ENCODE data around the gene FNTB.
A peak's percentile ranks its signal among the peaks of the same experiment; 100 is the strongest.

The FNTB gene

DNA sequence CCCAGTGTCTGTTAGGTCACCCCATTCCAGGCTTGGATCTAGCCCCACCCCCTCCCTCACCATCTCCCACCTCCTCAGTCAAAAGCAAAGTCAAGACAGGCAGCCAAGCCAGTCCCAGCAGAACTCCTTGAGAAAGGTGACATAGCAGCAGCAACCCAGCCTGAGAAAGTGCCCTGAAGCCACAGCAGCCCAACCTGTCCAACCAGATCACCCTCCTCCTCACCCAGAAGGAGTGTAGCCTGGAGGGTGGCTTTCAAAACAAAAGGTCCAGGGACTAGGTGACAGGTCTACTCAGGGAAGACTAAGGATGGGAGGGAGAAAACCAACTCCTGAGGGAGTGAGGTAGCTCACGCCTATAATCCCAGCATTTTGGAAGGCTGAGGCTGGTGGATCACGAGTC, 19.7 kb upstream of the FNTB start:
- Histone ChIP-seq H3K36me3 (ENCODE audit: control insufficient read depth in 2 of 2, insufficient read depth in 2 of 2, low read length in 2 of 2) (peaks cover 0 to 3% of the 10 kb centered on the region in 2 donors), H3K9me3 (ENCODE audit: control insufficient read depth in 2 of 2, low read length in 2 of 2) (no peaks in the 10 kb centered on the region), H3K4me3 (ENCODE audit: low read length in 2 of 2) (no peak overlapping the region), H3K27ac (ENCODE audit: low read depth in 2 of 2, low read length in 2 of 2) (no peak overlapping the region), H3K4me1 (ENCODE audit: control insufficient read depth in 2 of 2, insufficient read depth in 2 of 2, low read length in 2 of 2) (peaks cover 11 to 14% of the 10 kb centered on the region in 2 donors), H3K27me3 (ENCODE audit: control insufficient read depth in 2 of 2, insufficient read depth in 2 of 2, low read length in 2 of 2) (peaks cover 0 to 3% of the 10 kb centered on the region in 2 donors), H3K9ac (ENCODE audit: low read depth in 1 of 2, low read length in 2 of 2) (no peak overlapping the region)

DNA sequence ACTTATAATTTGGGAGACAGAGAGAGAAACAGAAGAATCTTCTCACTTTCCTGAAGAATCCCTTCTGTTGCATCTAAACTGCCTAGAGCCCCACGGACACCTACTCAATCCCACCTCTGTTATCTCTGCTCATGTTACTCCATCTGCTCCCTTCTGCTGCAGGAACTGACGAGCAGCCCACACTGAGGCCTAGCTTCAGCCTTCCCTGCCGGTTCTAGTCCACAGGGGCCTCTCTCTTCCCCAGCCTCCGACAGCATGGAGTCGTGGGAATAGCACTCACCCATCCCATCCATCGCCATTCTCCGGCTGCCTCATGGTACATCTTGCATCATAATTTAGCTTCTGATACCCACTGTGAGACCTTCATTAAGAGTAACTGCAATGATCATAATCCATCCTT, 18.5 kb upstream of the FNTB start:
- no peaks in the 10 kb centered on the region for H3K36me3 ChIP-seq (ENCODE audit: control insufficient read depth in 2 of 2, insufficient read depth in 2 of 2, low read length in 2 of 2)
- H3K4me3 ChIP-seq (ENCODE audit: low read length in 2 of 2) = no peak overlapping the region
- H3K9ac ChIP-seq (ENCODE audit: low read depth in 1 of 2, low read length in 2 of 2) = no peak overlapping the region
- no peaks in the 10 kb centered on the region for H3K9me3 ChIP-seq (ENCODE audit: control insufficient read depth in 2 of 2, low read length in 2 of 2)
- H3K27ac ChIP-seq (ENCODE audit: low read depth in 2 of 2, low read length in 2 of 2) = no peak overlapping the region
- H3K4me1 ChIP-seq (ENCODE audit: control insufficient read depth in 2 of 2, insufficient read depth in 2 of 2, low read length in 2 of 2) = peaks cover 17% of the 10 kb centered on the region in 2 donors
- peaks cover 0 to 3% of the 10 kb centered on the region in 2 donors for H3K27me3 ChIP-seq (ENCODE audit: control insufficient read depth in 2 of 2, insufficient read depth in 2 of 2, low read length in 2 of 2)

DNA sequence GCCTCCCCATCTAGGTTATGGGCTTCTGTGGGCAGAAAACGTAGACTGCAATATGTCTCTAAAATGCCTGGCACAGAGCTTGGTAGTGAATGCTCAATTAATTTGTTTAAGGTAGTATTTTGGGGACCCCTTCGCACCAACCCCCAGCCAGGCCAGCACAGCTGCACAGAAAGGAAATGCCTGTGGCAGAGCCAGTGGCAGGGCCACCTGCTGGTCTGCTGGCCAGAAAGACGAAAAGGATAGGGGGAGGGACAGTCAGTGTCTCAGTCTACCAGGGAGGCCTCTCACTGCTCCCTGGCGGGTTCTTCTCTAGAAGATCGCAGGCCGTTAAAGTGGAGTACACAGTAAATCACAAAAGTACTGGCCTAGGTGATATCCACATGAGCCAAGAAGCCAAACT, 18.0 kb upstream of the FNTB start:
- H3K9me3 ChIP-seq (ENCODE audit: control insufficient read depth in 2 of 2, low read length in 2 of 2) = no peaks in the 10 kb centered on the region
- H3K27ac ChIP-seq (ENCODE audit: low read depth in 2 of 2, low read length in 2 of 2) = no peak overlapping the region
- H3K4me3 ChIP-seq (ENCODE audit: low read length in 2 of 2) = no peak overlapping the region
- H3K9ac ChIP-seq (ENCODE audit: low read depth in 1 of 2, low read length in 2 of 2) = no peak overlapping the region
- H3K36me3 ChIP-seq (ENCODE audit: control insufficient read depth in 2 of 2, insufficient read depth in 2 of 2, low read length in 2 of 2) = no peaks in the 10 kb centered on the region
- H3K27me3 ChIP-seq (ENCODE audit: control insufficient read depth in 2 of 2, insufficient read depth in 2 of 2, low read length in 2 of 2) = peaks cover 0 to 3% of the 10 kb centered on the region in 2 donors
- H3K4me1 ChIP-seq (ENCODE audit: control insufficient read depth in 2 of 2, insufficient read depth in 2 of 2, low read length in 2 of 2) = peaks cover 17% of the 10 kb centered on the region in 2 donors

DNA sequence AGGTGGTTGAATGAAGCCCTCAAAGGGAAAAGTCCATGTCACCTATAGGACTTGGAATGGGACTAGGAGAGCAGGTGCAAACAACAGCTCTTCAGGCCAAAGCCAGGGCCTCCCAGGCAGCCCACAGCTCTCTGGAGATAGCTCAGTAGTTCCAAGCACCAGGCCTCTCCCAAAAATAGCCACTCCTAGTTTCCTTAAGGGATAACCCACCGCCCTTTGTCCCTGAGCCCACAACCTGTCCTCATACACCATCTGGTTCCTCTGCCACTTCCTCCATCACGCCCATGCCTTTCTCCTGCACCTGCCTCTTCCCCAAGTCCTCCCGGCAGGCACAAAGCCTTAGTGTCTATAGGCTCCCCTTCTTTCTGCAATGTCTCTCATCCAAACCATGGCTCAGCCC, 16.7 kb upstream of the FNTB start:
- Histone ChIP-seq H3K36me3 (ENCODE audit: control insufficient read depth in 2 of 2, insufficient read depth in 2 of 2, low read length in 2 of 2) (no peaks in the 10 kb centered on the region), H3K4me3 (ENCODE audit: low read length in 2 of 2) (peak overlapping the region in 1 of 2 donors; percentile 71)

DNA sequence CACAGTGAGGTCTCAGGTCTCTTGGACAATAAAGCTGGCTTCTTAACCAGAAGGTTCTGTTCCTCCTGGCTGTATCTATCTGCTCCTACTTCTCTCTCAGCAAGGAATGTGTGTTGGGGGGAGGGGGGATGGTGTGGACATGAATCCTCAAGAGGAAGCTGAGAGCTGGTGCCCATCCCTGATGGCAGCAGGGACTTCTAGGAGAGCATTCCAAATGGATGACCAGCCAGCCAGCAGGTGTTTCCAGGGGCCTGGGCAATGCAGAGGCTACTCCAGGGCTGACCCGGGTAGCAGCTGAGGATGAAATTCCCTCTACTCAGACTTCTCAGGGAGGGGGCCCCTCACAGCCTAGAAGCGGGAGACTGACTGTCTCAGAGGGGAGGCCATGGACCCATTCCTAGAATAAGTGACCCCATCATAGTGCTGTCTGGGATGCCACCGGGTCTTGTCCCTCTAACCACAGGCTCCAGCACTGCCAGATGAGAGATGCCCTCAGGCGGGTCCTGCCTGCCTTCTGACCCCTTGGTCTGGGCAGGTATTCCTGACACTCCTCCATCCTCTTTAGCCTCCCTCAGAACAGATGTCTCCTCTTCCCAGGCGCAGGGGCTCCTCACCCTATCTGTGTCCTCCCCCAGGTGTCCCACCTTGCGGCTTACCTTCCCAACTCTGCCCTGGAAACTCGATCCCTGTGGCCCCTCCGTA, 15.8 kb upstream of the FNTB start:
- Histone ChIP-seq H3K4me3 (ENCODE audit: low read length in 2 of 2) (peak overlapping the region; percentile 71 to 74), H3K9ac (ENCODE audit: low read depth in 1 of 2, low read length in 2 of 2) (peak overlapping the region; percentile 8 to 67), H3K36me3 (ENCODE audit: control insufficient read depth in 2 of 2, insufficient read depth in 2 of 2, low read length in 2 of 2) (no peaks in the 10 kb centered on the region), H3K4me1 (ENCODE audit: control insufficient read depth in 2 of 2, insufficient read depth in 2 of 2, low read length in 2 of 2) (peaks cover 17% of the 10 kb centered on the region in 2 donors), H3K9me3 (ENCODE audit: control insufficient read depth in 2 of 2, low read length in 2 of 2) (no peaks in the 10 kb centered on the region), H3K27ac (ENCODE audit: low read depth in 2 of 2, low read length in 2 of 2) (peak overlapping the region; percentile 52 to 61), H3K27me3 (ENCODE audit: control insufficient read depth in 2 of 2, insufficient read depth in 2 of 2, low read length in 2 of 2) (peaks cover 0 to 3% of the 10 kb centered on the region in 2 donors)

More for the DNA sequence above, 16.7 kb upstream of the FNTB start:
- no peaks in the 10 kb centered on the region for H3K9me3 ChIP-seq (ENCODE audit: control insufficient read depth in 2 of 2, low read length in 2 of 2)
- H3K27me3 ChIP-seq (ENCODE audit: control insufficient read depth in 2 of 2, insufficient read depth in 2 of 2, low read length in 2 of 2) = peaks cover 0 to 3% of the 10 kb centered on the region in 2 donors
- H3K4me1 ChIP-seq (ENCODE audit: control insufficient read depth in 2 of 2, insufficient read depth in 2 of 2, low read length in 2 of 2) = peaks cover 17% of the 10 kb centered on the region in 2 donors
- H3K27ac ChIP-seq (ENCODE audit: low read depth in 2 of 2, low read length in 2 of 2) = peak overlapping the region; percentile 50 to 61
- peak overlapping the region in 1 of 2 donors; percentile 21 for H3K9ac ChIP-seq (ENCODE audit: low read depth in 1 of 2, low read length in 2 of 2)

DNA sequence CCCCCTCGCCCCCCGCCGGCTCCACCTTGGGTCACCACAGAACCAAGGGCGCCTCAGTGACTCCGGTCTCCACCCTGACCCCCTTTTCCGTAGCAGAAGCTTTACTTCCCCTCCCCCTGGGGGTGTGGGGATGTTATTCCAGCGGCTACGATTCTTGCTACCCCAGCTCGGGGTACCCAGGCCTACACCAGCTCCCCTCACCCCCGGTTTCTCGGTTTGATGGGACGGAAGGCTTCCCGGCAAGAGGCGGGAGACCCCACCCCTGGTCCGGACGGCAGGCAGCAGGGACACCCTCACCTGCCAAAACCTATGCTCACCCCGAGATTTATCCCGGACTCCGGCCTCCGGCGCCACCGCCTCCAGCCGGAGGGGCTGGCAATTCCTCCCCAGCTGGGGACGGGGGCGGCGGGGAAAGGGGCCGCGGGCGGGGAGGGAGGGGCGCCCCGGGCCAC, 15.2 kb upstream of the FNTB start:
- Histone ChIP-seq H3K4me3 (ENCODE audit: low read length in 2 of 2) (peak overlapping the region; percentile 71 to 74), H3K4me1 (ENCODE audit: control insufficient read depth in 2 of 2, insufficient read depth in 2 of 2, low read length in 2 of 2) (peaks cover 17% of the 10 kb centered on the region in 2 donors), H3K27me3 (ENCODE audit: control insufficient read depth in 2 of 2, insufficient read depth in 2 of 2, low read length in 2 of 2) (peaks cover 0 to 3% of the 10 kb centered on the region in 2 donors), H3K36me3 (ENCODE audit: control insufficient read depth in 2 of 2, insufficient read depth in 2 of 2, low read length in 2 of 2) (no peaks in the 10 kb centered on the region), H3K9ac (ENCODE audit: low read depth in 1 of 2, low read length in 2 of 2) (peak overlapping the region; percentile 60 to 67), H3K27ac (ENCODE audit: low read depth in 2 of 2, low read length in 2 of 2) (peak overlapping the region; percentile 52 to 61), H3K9me3 (ENCODE audit: control insufficient read depth in 2 of 2, low read length in 2 of 2) (no peaks in the 10 kb centered on the region)

DNA sequence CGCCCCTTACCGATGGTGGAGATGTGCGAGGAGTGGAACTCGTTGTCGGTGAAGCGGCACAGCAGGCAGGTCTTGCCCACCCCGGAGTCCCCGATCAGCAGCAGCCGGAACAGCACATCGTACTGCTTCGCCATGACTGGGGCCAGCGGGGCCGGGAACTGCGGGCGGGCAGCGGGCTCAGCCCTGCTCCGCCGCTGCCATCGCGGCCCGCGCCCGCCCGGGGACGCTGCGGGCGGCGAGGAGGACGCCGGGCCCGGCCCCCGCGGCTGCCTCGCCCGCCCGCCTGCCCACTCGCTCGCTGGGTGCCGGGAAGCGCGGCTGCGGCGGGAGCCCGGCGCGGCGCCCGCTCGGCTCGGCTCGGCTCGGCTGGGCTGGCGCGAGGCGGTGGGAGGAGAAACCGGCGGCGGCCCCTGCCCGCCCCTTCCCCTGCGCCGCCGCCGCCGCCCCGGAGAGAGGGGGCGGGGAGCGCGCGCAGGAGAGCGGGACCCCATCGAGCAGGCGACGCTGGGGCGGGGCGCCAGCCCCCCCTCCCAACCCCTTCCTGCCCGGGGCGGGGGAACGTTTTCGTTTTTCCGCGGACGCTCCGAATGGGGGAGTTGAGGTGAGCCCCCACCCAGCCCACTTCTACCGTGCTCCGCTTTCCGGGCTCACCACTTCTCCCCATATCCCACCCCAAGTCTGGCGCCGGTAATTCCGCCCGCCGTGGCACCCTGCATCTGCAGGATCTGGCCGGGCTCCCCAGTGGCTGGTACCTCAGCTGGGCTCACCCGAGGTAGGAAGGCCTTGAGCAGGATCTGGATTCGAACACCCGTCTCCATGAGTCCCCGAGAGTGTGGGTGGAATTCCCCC, 14.5 kb upstream of the FNTB start, which contains the start of gene RAB15:
TSS of gene RAB15 (minus strand) at position 394 of the 849 bp plus-strand sequence. CDS start at position 134, 260 bp downstream.
- H3K9me3 ChIP-seq (ENCODE audit: control insufficient read depth in 2 of 2, low read length in 2 of 2) = no peaks in the 10 kb centered on the region
- H3K4me3 ChIP-seq (ENCODE audit: low read length in 2 of 2) = peak within 1 kb of the TSS; percentile 71 to 74
- peak within 1 kb of the TSS; percentile 60 to 73 for H3K9ac ChIP-seq (ENCODE audit: low read depth in 1 of 2, low read length in 2 of 2)
- H3K27ac ChIP-seq (ENCODE audit: low read depth in 2 of 2, low read length in 2 of 2) = peak within 1 kb of the TSS; percentile 52 to 61
- no peaks in the 10 kb centered on the region for H3K36me3 ChIP-seq (ENCODE audit: control insufficient read depth in 2 of 2, insufficient read depth in 2 of 2, low read length in 2 of 2)
- H3K4me1 ChIP-seq (ENCODE audit: control insufficient read depth in 2 of 2, insufficient read depth in 2 of 2, low read length in 2 of 2) = peaks cover 15% of the 10 kb centered on the region in 2 donors
- peaks cover 0 to 3% of the 10 kb centered on the region in 2 donors for H3K27me3 ChIP-seq (ENCODE audit: control insufficient read depth in 2 of 2, insufficient read depth in 2 of 2, low read length in 2 of 2)

DNA sequence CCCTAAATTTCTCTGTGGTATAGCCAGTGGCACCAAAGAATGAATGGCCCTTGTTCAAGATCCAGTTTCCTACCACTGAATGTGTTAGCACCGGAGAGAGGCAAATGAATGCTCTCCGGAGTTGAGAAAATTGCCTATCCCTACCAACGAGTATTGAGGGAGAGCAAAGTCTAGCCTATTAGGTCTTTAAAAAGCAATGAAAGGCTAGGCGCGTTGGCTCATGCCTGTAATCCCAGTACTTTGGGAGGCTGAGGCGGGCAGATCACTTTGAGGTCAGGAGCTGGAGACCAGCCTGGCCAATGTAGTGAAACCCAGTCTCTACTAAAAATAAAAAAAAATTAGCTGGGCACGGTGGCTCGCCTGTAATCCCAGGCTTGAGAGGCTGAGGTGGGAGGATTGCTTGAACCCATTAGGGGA, 13.7 kb upstream of the FNTB start:
- H3K4me1 ChIP-seq (ENCODE audit: control insufficient read depth in 2 of 2, insufficient read depth in 2 of 2, low read length in 2 of 2) = peaks cover 15% of the 10 kb centered on the region in 2 donors
- peak overlapping the region; percentile 66 to 74 for H3K4me3 ChIP-seq (ENCODE audit: low read length in 2 of 2)
- peak overlapping the region in 1 of 2 donors; percentile 21 for H3K27ac ChIP-seq (ENCODE audit: low read depth in 2 of 2, low read length in 2 of 2)
- H3K27me3 ChIP-seq (ENCODE audit: control insufficient read depth in 2 of 2, insufficient read depth in 2 of 2, low read length in 2 of 2) = peaks cover 0 to 3% of the 10 kb centered on the region in 2 donors
- peak overlapping the region in 1 of 2 donors; percentile 73 for H3K9ac ChIP-seq (ENCODE audit: low read depth in 1 of 2, low read length in 2 of 2)
- H3K36me3 ChIP-seq (ENCODE audit: control insufficient read depth in 2 of 2, insufficient read depth in 2 of 2, low read length in 2 of 2) = no peaks in the 10 kb centered on the region
- no peaks in the 10 kb centered on the region for H3K9me3 ChIP-seq (ENCODE audit: control insufficient read depth in 2 of 2, low read length in 2 of 2)

DNA sequence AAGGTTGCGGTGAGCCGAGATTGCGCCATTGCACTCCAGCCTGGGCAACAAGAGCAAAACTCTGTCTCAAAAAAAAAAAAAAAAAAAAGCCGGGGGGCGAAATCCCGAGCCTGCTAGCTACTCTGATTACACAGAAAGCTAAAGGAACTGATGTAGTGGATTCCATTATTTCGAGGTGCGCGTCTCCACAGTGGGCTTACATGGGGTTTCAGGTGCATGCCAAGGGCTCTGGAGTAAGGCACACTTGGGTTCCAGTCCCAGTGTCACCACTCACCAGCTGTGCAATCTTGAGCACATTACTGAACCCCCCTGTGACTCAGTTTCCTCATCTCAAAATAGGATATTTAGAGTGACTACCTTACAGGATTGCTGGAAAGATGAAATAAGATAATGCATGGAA, 12.9 kb upstream of the FNTB start:
- H3K27me3 ChIP-seq (ENCODE audit: control insufficient read depth in 2 of 2, insufficient read depth in 2 of 2, low read length in 2 of 2) = peaks cover 0 to 3% of the 10 kb centered on the region in 2 donors
- no peaks in the 10 kb centered on the region for H3K36me3 ChIP-seq (ENCODE audit: control insufficient read depth in 2 of 2, insufficient read depth in 2 of 2, low read length in 2 of 2)
- peaks cover 15% of the 10 kb centered on the region in 2 donors for H3K4me1 ChIP-seq (ENCODE audit: control insufficient read depth in 2 of 2, insufficient read depth in 2 of 2, low read length in 2 of 2)
- no peak overlapping the region for H3K9ac ChIP-seq (ENCODE audit: low read depth in 1 of 2, low read length in 2 of 2)
- H3K9me3 ChIP-seq (ENCODE audit: control insufficient read depth in 2 of 2, low read length in 2 of 2) = no peaks in the 10 kb centered on the region
- H3K27ac ChIP-seq (ENCODE audit: low read depth in 2 of 2, low read length in 2 of 2) = no peak overlapping the region
- H3K4me3 ChIP-seq (ENCODE audit: low read length in 2 of 2) = no peak overlapping the region

DNA sequence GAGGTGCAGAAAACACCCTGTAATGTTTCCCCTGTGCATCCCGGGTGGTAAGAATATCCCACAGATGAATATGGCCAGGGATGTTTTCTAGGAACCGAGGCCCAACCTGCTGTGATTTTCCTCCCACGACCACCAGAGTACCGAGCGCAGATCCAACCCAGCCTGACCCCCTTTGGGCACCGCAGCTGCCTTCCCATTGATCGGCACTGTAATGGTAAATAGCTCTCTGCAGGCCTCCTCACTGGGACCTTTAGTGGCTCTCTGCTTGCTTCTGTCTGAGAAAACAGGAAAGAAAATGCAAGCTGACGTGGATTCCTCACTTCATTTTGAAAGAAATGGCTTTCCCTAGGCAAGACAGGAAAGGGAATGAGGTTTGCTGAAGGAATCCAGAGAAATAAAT, 12.1 kb upstream of the FNTB start:
- Histone ChIP-seq H3K27ac (ENCODE audit: low read depth in 2 of 2, low read length in 2 of 2) (no peak overlapping the region), H3K9me3 (ENCODE audit: control insufficient read depth in 2 of 2, low read length in 2 of 2) (no peaks in the 10 kb centered on the region), H3K27me3 (ENCODE audit: control insufficient read depth in 2 of 2, insufficient read depth in 2 of 2, low read length in 2 of 2) (peaks cover 0 to 3% of the 10 kb centered on the region in 2 donors), H3K9ac (ENCODE audit: low read depth in 1 of 2, low read length in 2 of 2) (no peak overlapping the region), H3K4me3 (ENCODE audit: low read length in 2 of 2) (no peak overlapping the region), H3K4me1 (ENCODE audit: control insufficient read depth in 2 of 2, insufficient read depth in 2 of 2, low read length in 2 of 2) (peaks cover 12 to 15% of the 10 kb centered on the region in 2 donors), H3K36me3 (ENCODE audit: control insufficient read depth in 2 of 2, insufficient read depth in 2 of 2, low read length in 2 of 2) (no peaks in the 10 kb centered on the region)
